CD4-positive, alpha-beta T cell (primary cell): ENCODE measurements around the gene HFE. TPM values are rescaled to one million over a fixed set of nuclear protein-coding genes. Genes with fewer than 3 reads are reported as not detected.

Source experiments
- ATAC-seq: fragments of 200-7000 bp; cut with Tn5 transposase; one replicate; pipeline ENCODE4 v1.10.0; 2022; ENCODE audit warnings: mild to moderate bottlenecking; ENCODE audit not compliant: poor library complexity
- CTCF ChIA-PET: fragments of 350-600 bp; sonication (Branson Sonifier 250); formaldehyde crosslinking; loops from one replicate; lab custom pipeline; 2021; ENCODE audit warnings: antibody characterized with exemption, inconsistent platforms; lab: Charles Lee
- POLR2A ChIA-PET: fragments of 350-600 bp; sonication (Branson Sonifier 250); formaldehyde crosslinking; loops from one replicate; lab custom pipeline; 2021; ENCODE audit warnings: antibody characterized with exemption, inconsistent platforms; lab: Charles Lee
- DNase-seq, 14 experiments: peaks; one replicate each; pipeline ENCODE4 v3.0.0-alpha.2; 2013 to 2020; ENCODE audit warnings: mixed read lengths in 2 of 14
- H3K27ac ChIP-seq, 2 donors: one replicate each; pipeline versions ENCODE4 v1.5.1 to v1.7.0; 2013; ENCODE audit warnings: low read length in 2 of 2, low read depth in 1 of 2, mild to moderate bottlenecking in 1 of 2
- H3K27me3 ChIP-seq, 2 experiments: 1 replicate in 1 of 2; 2 replicates in 1 of 2; pipeline versions ENCODE4 v1.6.1 to v1.7.0; 2013; ENCODE audit warnings: low read length in 2 of 2, control low read depth in 1 of 2, mild to moderate bottlenecking in 1 of 2, moderate library complexity in 1 of 2; ENCODE audit not compliant: insufficient read depth in 2 of 2, control insufficient read depth in 1 of 2
- H3K36me3 ChIP-seq: one replicate; pipeline ENCODE4 v1.6.1; 2013; ENCODE audit warnings: low read length, control low read depth; ENCODE audit not compliant: insufficient read depth
- H3K4me1 ChIP-seq: one replicate; pipeline ENCODE4 v1.6.1; 2013; ENCODE audit warnings: low read length, control low read depth; ENCODE audit not compliant: insufficient read depth
- H3K4me3 ChIP-seq: one replicate; pipeline ENCODE4 v1.5.1; 2013; ENCODE audit warnings: mild to moderate bottlenecking, low read length, moderate library complexity
- H3K9me3 ChIP-seq, 2 experiments: 1 replicate in 1 of 2; 2 replicates in 1 of 2; pipeline versions ENCODE4 v1.6.1 to v1.7.0; 2013; ENCODE audit warnings: low read length in 2 of 2, mild to moderate bottlenecking in 2 of 2, control low read depth in 1 of 2, moderate library complexity in 1 of 2; ENCODE audit not compliant: control insufficient read depth in 1 of 2, insufficient read depth in 1 of 2
- H3K27ac Mint-ChIP-seq: one replicate; pipeline ENCODE4 v1.8.0; 2020; ENCODE audit warnings: mixed read lengths
- H3K27me3 Mint-ChIP-seq: one replicate; pipeline ENCODE4 v1.8.0; 2021; ENCODE audit warnings: mixed read lengths
- H3K36me3 Mint-ChIP-seq: one replicate; pipeline ENCODE4 v1.8.0; 2021; ENCODE audit warnings: low read depth, mixed read lengths
- H3K4me1 Mint-ChIP-seq: one replicate; pipeline ENCODE4 v1.8.0; 2021; ENCODE audit warnings: low read depth, mixed read lengths
- H3K4me3 Mint-ChIP-seq: one replicate; pipeline ENCODE4 v1.8.0; 2020; ENCODE audit warnings: mild to moderate bottlenecking, mixed read lengths
- H3K9me3 Mint-ChIP-seq: one replicate; pipeline ENCODE4 v1.8.0; 2020; ENCODE audit warnings: mixed read lengths
- CTCF ChIP-seq: fragments of 200-600 bp; IDR thresholded peaks from one replicate; pipeline ENCODE4 v1.8.0; 2022; ENCODE audit warnings: antibody characterized with exemption, mild to moderate bottlenecking
- intact Hi-C, 2 experiments: fragments of 100-400 bp; cut with DNase I in 1 of 2; cut with micrococcal nuclease in 1 of 2; formaldehyde crosslinking; loops; one replicate each; pipeline versions ENCODE4 v1.15.1 to v1.9.0; 2023 to 2025; cut with DNase I, micrococcal nuclease
- total RNA-seq, 174 experiments: library from RNA in 2 of 174; stranded (reverse) in 2 of 174; gene quantifications; one replicate each; pipeline ENCODE4 v1.2.3 and lab custom pipeline; 2021 to 2026

HFE gene
- total RNA-seq, 2 experiments from 2014 or later, result 0.08 to 0.28 TPM

GRCh38 chr6:26141378-26141904 lies 54.2 kb downstream of the HFE start:
- Histone ChIP-seq H3K27ac (no peak overlapping the region), H3K27me3 (no peaks in the 10 kb centered on the region), H3K4me3 (no peak overlapping the region), H3K36me3 (peaks cover 3% of the 10 kb centered on the region), H3K4me1 (no peaks in the 10 kb centered on the region), H3K9me3 (no peaks in the 10 kb centered on the region)
- H3K27ac Mint-ChIP-seq, result no peak overlapping the region
- ATAC-seq, result no peak
- H3K9me3 Mint-ChIP-seq, result no peaks in the 10 kb centered on the region
- no peak overlapping the region for H3K4me3 Mint-ChIP-seq
- no peaks in the 10 kb centered on the region for H3K27me3 Mint-ChIP-seq
- ChIA-PET POLR2A (interaction anchor here (1.4 to 2.0 kb wide), 4 partner anchors 14 to 17 kb away, joined by 3 to 16 read pairs (median 8); a partner anchor contains a TSS), CTCF (no interaction called here)
- no peak for TF ChIP-seq CTCF
- H3K4me1 Mint-ChIP-seq, result peaks cover 5% of the 10 kb centered on the region
- no peak for DNase-seq
- H3K36me3 Mint-ChIP-seq, result peaks cover 13% of the 10 kb centered on the region
- intact Hi-C loops, result no loop called here

- H3K36me3 Mint-ChIP-seq, result peaks cover 13% of the 10 kb centered on the region
- peaks cover 3% of the 10 kb centered on the region for H3K36me3 ChIP-seq
- DNase-seq (no peak), ATAC-seq (no peak)
- no peaks in the 10 kb centered on the region for H3K27me3 Mint-ChIP-seq
- H3K9me3 ChIP-seq, result no peaks in the 10 kb centered on the region
- no peak overlapping the region for H3K4me3 Mint-ChIP-seq
- no peak overlapping the region for H3K27ac Mint-ChIP-seq
- ChIA-PET POLR2A (interaction anchor here (1.4 to 2.0 kb wide), 4 partner anchors 14 to 18 kb away, joined by 3 to 16 read pairs (median 8); a partner anchor contains a TSS), CTCF (interaction anchor here (0.8 kb wide), 1 partner anchor 29 kb away, joined by 3 read pairs; no protein-coding TSS in a partner anchor)
- no peaks in the 10 kb centered on the region for H3K9me3 Mint-ChIP-seq
- H3K27ac ChIP-seq, result no peak overlapping the region
- H3K4me1 ChIP-seq, result no peaks in the 10 kb centered on the region
- no peak overlapping the region for H3K4me3 ChIP-seq
- intact Hi-C loops, result no loop called here
- H3K4me1 Mint-ChIP-seq, result peaks cover 2% of the 10 kb centered on the region
- TF ChIP-seq CTCF, result no peak
- no peaks in the 10 kb centered on the region for H3K27me3 ChIP-seq
Measured at GRCh38 chr6:26142026-26142425, 54.8 kb downstream of the HFE start.

Other genes starting within 250 kb of the HFE start
- under 1 TPM; 0.30 to 0.50 TPM for gene SLC17A3, start 213.2 kb upstream of the HFE start, total RNA-seq
- gene SLC17A2, start 156.7 kb upstream of the HFE start, total RNA-seq, result not detected
- 10 to 100 TPM; 17.0 to 17.5 TPM for gene TRIM38, start 124.6 kb upstream of the HFE start, total RNA-seq